ENCODE measurements around the gene SORCS2. TPM values are rescaled to one million over a fixed set of nuclear protein-coding genes. Genes with fewer than 3 reads are reported as not detected.

Gene SORCS2
- total RNA-seq, 2 experiments from 2014 or later = 0.03 TPM; not detected in 1

DNA sequence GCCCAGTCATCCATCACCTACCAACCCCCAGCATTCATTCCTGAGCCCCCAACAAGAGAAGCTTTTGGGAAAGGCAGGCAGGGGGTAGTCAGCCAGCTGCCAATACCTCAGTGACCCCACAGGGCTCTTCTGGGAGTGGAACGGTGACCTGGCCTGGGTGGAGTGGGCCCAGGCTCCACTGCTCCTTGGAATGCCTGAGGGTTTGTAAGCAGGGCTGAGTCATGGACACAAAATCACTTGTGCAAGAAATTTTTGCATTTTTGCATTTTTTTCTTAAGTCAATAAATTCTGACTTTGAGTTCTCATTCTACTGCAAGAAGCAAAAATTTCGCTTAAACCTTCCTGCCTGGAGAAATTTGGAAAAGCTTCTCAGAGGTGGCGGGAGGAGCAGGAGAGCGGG, 18.5 kb downstream of the SORCS2 start:
- Histone ChIP-seq H3K4me1 (ENCODE audit: insufficient read depth, low read length, poor library complexity, severe bottlenecking) (no peaks in the 10 kb centered on the region), H3K4me3 (ENCODE audit: low read depth, low read length, poor library complexity, severe bottlenecking) (no peak overlapping the region), H3K79me2 (ENCODE audit: insufficient read depth, low read depth, low read length) (no peaks in the 10 kb centered on the region), H2AFZ (ENCODE audit: low read length) (no peak overlapping the region), H3K4me2 (ENCODE audit: low read length) (no peak overlapping the region), H3K27ac (ENCODE audit: low read depth, low read length, poor library complexity, severe bottlenecking) (no peak overlapping the region), H3K9me3 (ENCODE audit: low read length) (no peaks in the 10 kb centered on the region), H4K20me1 (ENCODE audit: insufficient read depth, low read length) (no peaks in the 10 kb centered on the region), H3K9me2 (ENCODE audit: insufficient read depth, low read length) (no peaks in the 10 kb centered on the region), H3K36me3 (ENCODE audit: insufficient read depth, low read length) (no peaks in the 10 kb centered on the region)
- ChIA-PET POLR2A (interaction anchor here (0.6 kb wide), 1 partner anchor 62 kb away, joined by 3 read pairs; no protein-coding TSS in a partner anchor), CTCF (ENCODE audit: unreplicated experiment) (no interaction called here)
- intact Hi-C loops (cut with micrococcal nuclease; ENCODE audit: unreplicated experiment) = no loop called here
- TF ChIP-seq, protein P1, sequence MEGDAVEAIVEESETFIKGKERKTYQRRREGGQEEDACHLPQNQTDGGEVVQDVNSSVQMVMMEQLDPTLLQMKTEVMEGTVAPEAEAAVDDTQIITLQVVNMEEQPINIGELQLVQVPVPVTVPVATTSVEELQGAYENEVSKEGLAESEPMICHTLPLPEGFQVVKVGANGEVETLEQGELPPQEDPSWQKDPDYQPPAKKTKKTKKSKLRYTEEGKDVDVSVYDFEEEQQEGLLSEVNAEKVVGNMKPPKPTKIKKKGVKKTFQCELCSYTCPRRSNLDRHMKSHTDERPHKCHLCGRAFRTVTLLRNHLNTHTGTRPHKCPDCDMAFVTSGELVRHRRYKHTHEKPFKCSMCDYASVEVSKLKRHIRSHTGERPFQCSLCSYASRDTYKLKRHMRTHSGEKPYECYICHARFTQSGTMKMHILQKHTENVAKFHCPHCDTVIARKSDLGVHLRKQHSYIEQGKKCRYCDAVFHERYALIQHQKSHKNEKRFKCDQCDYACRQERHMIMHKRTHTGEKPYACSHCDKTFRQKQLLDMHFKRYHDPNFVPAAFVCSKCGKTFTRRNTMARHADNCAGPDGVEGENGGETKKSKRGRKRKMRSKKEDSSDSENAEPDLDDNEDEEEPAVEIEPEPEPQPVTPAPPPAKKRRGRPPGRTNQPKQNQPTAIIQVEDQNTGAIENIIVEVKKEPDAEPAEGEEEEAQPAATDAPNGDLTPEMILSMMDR (conservative IDR thresholded peaks at IDR 0.05; ENCODE audit: low read length) = no peak
- no peak for TF ChIP-seq EZH2phosphoT487 (IDR thresholded peaks at IDR 0.05; ENCODE audit: borderline replicate concordance, low read depth, low read length)
- no peak for DNase-seq (ENCODE audit: low spot score)
- BruUV-seq (replicated peaks) = no TSS peak

DNA sequence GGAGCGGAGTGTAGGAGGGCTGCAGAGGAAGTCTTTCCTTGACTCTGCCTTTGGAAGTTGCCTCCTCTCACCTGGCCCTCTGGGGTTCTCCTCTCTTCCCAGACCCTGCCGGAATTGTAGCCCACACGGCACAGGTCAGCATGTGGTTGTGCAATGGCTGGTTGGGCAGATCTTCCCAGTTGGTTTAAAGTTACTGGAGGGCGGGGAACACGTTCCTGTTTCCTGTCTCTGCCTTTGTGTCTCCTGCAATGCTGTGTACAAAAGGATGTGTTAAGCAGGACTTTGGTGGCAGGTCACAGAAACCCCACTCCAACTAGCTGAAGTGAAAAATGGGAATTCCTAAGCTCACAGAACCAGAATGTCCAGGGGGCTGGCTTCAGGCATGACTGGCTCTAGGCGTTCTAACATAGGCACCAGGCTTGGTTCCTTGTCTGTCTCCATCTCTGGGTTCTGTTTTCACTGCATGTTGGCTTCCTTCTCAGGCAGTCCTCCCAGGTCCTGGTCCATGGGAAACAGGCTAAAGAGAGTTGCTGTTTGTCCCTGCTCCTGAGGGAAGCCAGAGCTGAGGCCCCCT, 19.9 kb downstream of the SORCS2 start:
- H3K9me3 ChIP-seq (ENCODE audit: low read length) = no peaks in the 10 kb centered on the region
- no peaks in the 10 kb centered on the region for H3K9me2 ChIP-seq (ENCODE audit: insufficient read depth, low read length)
- H3K4me1 ChIP-seq (ENCODE audit: insufficient read depth, low read length, poor library complexity, severe bottlenecking) = no peaks in the 10 kb centered on the region
- no peak overlapping the region for H3K27ac ChIP-seq (ENCODE audit: low read depth, low read length, poor library complexity, severe bottlenecking)
- H3K36me3 ChIP-seq (ENCODE audit: insufficient read depth, low read length) = no peaks in the 10 kb centered on the region
- no TSS peak for BruUV-seq (replicated peaks)
- CTCF ChIA-PET (ENCODE audit: unreplicated experiment) = no interaction called here
- POLR2A ChIA-PET = interaction anchor here (0.9 kb wide), 1 partner anchor 105 kb away, joined by 3 read pairs; no protein-coding TSS in a partner anchor
- H4K20me1 ChIP-seq (ENCODE audit: insufficient read depth, low read length) = no peaks in the 10 kb centered on the region
- DNase-seq (ENCODE audit: low spot score) = no peak
- no peak for TF ChIP-seq EZH2phosphoT487 (IDR thresholded peaks at IDR 0.05; ENCODE audit: borderline replicate concordance, low read depth, low read length)
- TF ChIP-seq, protein P1 (conservative IDR thresholded peaks at IDR 0.05; ENCODE audit: low read length) = no peak
- no peaks in the 10 kb centered on the region for H3K79me2 ChIP-seq (ENCODE audit: insufficient read depth, low read depth, low read length)
- intact Hi-C loops (cut with micrococcal nuclease; ENCODE audit: unreplicated experiment) = no loop called here
- no peak overlapping the region for H3K4me2 ChIP-seq (ENCODE audit: low read length)
- H2AFZ ChIP-seq (ENCODE audit: low read length) = no peak overlapping the region
- H3K4me3 ChIP-seq (ENCODE audit: low read depth, low read length, poor library complexity, severe bottlenecking) = no peak overlapping the region

DNA sequence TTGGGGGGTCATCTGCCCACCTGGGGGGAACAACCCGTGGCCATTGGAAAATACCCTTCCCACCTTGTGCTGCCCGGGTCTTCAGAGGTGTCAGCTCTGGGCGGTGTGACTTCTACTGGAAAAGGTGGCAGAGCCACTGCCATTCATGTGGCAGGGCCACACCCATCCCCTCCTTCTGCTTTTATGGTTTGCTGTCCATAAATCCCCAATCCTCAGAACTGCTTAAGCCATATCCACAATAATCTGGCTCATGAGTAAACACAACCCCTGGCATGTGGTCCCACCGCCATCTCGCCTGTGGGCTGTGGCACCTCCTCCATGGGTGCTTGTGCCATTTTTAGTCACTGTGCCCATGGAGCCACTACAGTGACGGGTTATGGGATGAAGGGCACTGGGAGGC, 20.6 kb downstream of the SORCS2 start:
- no peaks in the 10 kb centered on the region for H4K20me1 ChIP-seq (ENCODE audit: insufficient read depth, low read length)

More for the DNA sequence above, 20.6 kb downstream of the SORCS2 start:
- Histone ChIP-seq H2AFZ (ENCODE audit: low read length) (no peak overlapping the region), H3K9me3 (ENCODE audit: low read length) (no peaks in the 10 kb centered on the region), H3K36me3 (ENCODE audit: insufficient read depth, low read length) (no peaks in the 10 kb centered on the region), H3K4me1 (ENCODE audit: insufficient read depth, low read length, poor library complexity, severe bottlenecking) (no peaks in the 10 kb centered on the region), H3K27ac (ENCODE audit: low read depth, low read length, poor library complexity, severe bottlenecking) (no peak overlapping the region), H3K79me2 (ENCODE audit: insufficient read depth, low read depth, low read length) (no peaks in the 10 kb centered on the region), H3K4me2 (ENCODE audit: low read length) (no peak overlapping the region), H3K9me2 (ENCODE audit: insufficient read depth, low read length) (no peaks in the 10 kb centered on the region), H3K4me3 (ENCODE audit: low read depth, low read length, poor library complexity, severe bottlenecking) (no peak overlapping the region)
- TF ChIP-seq EZH2phosphoT487 (IDR thresholded peaks at IDR 0.05; ENCODE audit: borderline replicate concordance, low read depth, low read length) = no peak
- TF ChIP-seq, protein P1 (conservative IDR thresholded peaks at IDR 0.05; ENCODE audit: low read length) = no peak
- intact Hi-C loops (cut with micrococcal nuclease; ENCODE audit: unreplicated experiment) = no loop called here
- BruUV-seq (replicated peaks) = no TSS peak
- DNase-seq (ENCODE audit: low spot score) = no peak
- POLR2A ChIA-PET = interaction anchor here (0.9 kb wide), 1 partner anchor 105 kb away, joined by 3 read pairs; no protein-coding TSS in a partner anchor
- CTCF ChIA-PET (ENCODE audit: unreplicated experiment) = no interaction called here

Measured in OCI-LY7 (cell line).